DND-41 (cell line): ENCODE measurements around the gene DUT.

Experiments used
- ATAC-seq: fragments of 200-7000 bp; cut with Tn5 transposase; 3 replicates; pipeline ENCODE4 v1.9.1; 2021; ENCODE audit warnings: low read depth; ENCODE audit not compliant: insufficient read depth
- DNase-seq: peaks from one replicate; pipeline ENCODE4 v3.0.0-alpha.2; 2020
- H2AFZ ChIP-seq: 2 replicates; pipeline ENCODE4 v1.6.0; 2012; ENCODE audit warnings: low read depth, low read length
- H3K27ac ChIP-seq: 2 replicates; pipeline ENCODE4 v1.5.1; 2012; ENCODE audit warnings: low read length, inconsistent platforms
- H3K27me3 ChIP-seq: fragments of 200-600 bp; sonication (generic); 2 replicates; pipeline ENCODE4 v1.6.0; 2012; ENCODE audit warnings: low read length, mild to moderate bottlenecking, inconsistent platforms; ENCODE audit not compliant: insufficient read depth, poor library complexity
- H3K36me3 ChIP-seq: 2 replicates; pipeline ENCODE4 v1.5.1; 2012; ENCODE audit warnings: low read length, inconsistent platforms; ENCODE audit not compliant: insufficient read depth
- H3K4me1 ChIP-seq: 2 replicates; pipeline ENCODE4 v1.5.1; 2012; ENCODE audit warnings: mild to moderate bottlenecking, low read length; ENCODE audit not compliant: insufficient read depth
- H3K4me2 ChIP-seq: 2 replicates; pipeline ENCODE4 v1.6.0; 2012; ENCODE audit warnings: mild to moderate bottlenecking, moderate library complexity, low read length, inconsistent platforms; ENCODE audit not compliant: insufficient read depth
- H3K4me3 ChIP-seq, 2 experiments: fragments of 200-600 bp in 1 of 2; shearing (Covaris generic) in 1 of 2; 2 replicates each; pipeline ENCODE4 v1.5.1; 2012 to 2016; ENCODE audit warnings: inconsistent platforms in 2 of 2, low read length in 2 of 2, mild to moderate bottlenecking in 2 of 2, low read depth in 1 of 2, moderate library complexity in 1 of 2
- H3K79me2 ChIP-seq: 2 replicates; pipeline ENCODE4 v1.6.0; 2012; ENCODE audit warnings: low read length, inconsistent platforms; ENCODE audit not compliant: insufficient read depth
- H3K9ac ChIP-seq: 2 replicates; pipeline ENCODE4 v1.6.0; 2012; ENCODE audit warnings: low read depth, mild to moderate bottlenecking, inconsistent platforms, low read length, moderate library complexity
- H3K9me3 ChIP-seq: 2 replicates; pipeline ENCODE4 v1.5.1; 2012; ENCODE audit warnings: low read length, moderate library complexity, mild to moderate bottlenecking, inconsistent platforms; ENCODE audit not compliant: insufficient read depth, severe bottlenecking
- H4K20me1 ChIP-seq: 2 replicates; pipeline ENCODE4 v1.6.0; 2012; ENCODE audit warnings: low read length; ENCODE audit not compliant: insufficient read depth
- CTCF ChIP-seq: IDR thresholded peaks from 2 replicates; pipeline ENCODE4 v1.5.1; 2012; ENCODE audit warnings: borderline replicate concordance, low read length, moderate library complexity, mild to moderate bottlenecking; ENCODE audit not compliant: poor library complexity, severe bottlenecking; ENCODE audit errors: extremely low read depth
- EZH2 ChIP-seq: IDR thresholded peaks from 3 replicates; pipeline ENCODE4 v1.6.1; 2012; ENCODE audit warnings: borderline replicate concordance, low read depth, mild to moderate bottlenecking, moderate library complexity, low read length, inconsistent platforms; ENCODE audit not compliant: severe bottlenecking

DUT gene

GRCh38 chr15:48385031-48385830 is 54.0 kb downstream of the DUT start:
- Histone ChIP-seq H2AFZ (no peak overlapping the region), H3K9ac (no peak overlapping the region), H3K4me1 (no peaks in the 10 kb centered on the region), H4K20me1 (no peaks in the 10 kb centered on the region), H3K79me2 (no peaks in the 10 kb centered on the region), H3K27ac (no peak overlapping the region), H3K27me3 (no peaks in the 10 kb centered on the region), H3K36me3 (no peaks in the 10 kb centered on the region), H3K4me3 (no peak overlapping the region), H3K9me3 (no peaks in the 10 kb centered on the region), H3K4me2 (no peak overlapping the region)
- DNase-seq (no peak), ATAC-seq (no peak)
- no peak for TF ChIP-seq CTCF

- Histone ChIP-seq H4K20me1 (no peaks in the 10 kb centered on the region), H3K4me2 (no peak overlapping the region), H3K4me3 (no peak overlapping the region), H3K79me2 (no peaks in the 10 kb centered on the region), H3K4me1 (no peaks in the 10 kb centered on the region), H2AFZ (no peak overlapping the region), H3K27me3 (no peaks in the 10 kb centered on the region), H3K9me3 (no peaks in the 10 kb centered on the region), H3K9ac (no peak overlapping the region), H3K36me3 (no peaks in the 10 kb centered on the region), H3K27ac (no peak overlapping the region)
- TF ChIP-seq CTCF (no peak), EZH2 (no peak)
- DNase-seq, result no peak
- ATAC-seq, result no peak
These were observed 57.0 kb downstream of the DUT start for GRCh38 chr15:48388016-48388851.

GRCh38 chr15:48388910-48389309 is 57.7 kb downstream of the DUT start:
- no peak for ATAC-seq
- Histone ChIP-seq H4K20me1 (no peaks in the 10 kb centered on the region), H3K27me3 (no peaks in the 10 kb centered on the region), H3K4me1 (no peaks in the 10 kb centered on the region), H3K4me2 (no peak overlapping the region), H3K9me3 (no peaks in the 10 kb centered on the region), H2AFZ (no peak overlapping the region), H3K9ac (no peak overlapping the region), H3K4me3 (no peak overlapping the region), H3K79me2 (no peaks in the 10 kb centered on the region), H3K27ac (no peak overlapping the region), H3K36me3 (no peaks in the 10 kb centered on the region)
- DNase-seq, result no peak
- TF ChIP-seq CTCF (no peak), EZH2 (no peak)
